ENCODE measurements around the gene BCCIP.

Gene BCCIP

GRCh38 chr10:125797424-125797823 is 25.9 kb upstream of the BCCIP start:
- no peak for DNase-seq (ENCODE audit: low read depth, low spot score)
- H3K27ac ChIP-seq = no peak overlapping the region

- no peak overlapping the region for H3K27ac ChIP-seq
- no peak for DNase-seq (ENCODE audit: low read depth, low spot score)
Measured at GRCh38 chr10:125797994-125798662, 25.2 kb upstream of the BCCIP start.

GRCh38 chr10:125799451-125800182 is 23.7 kb upstream of the BCCIP start:
- H3K27ac ChIP-seq = no peak overlapping the region
- no peak for DNase-seq (ENCODE audit: low read depth, low spot score)

- no peak overlapping the region for H3K27ac ChIP-seq
- DNase-seq (ENCODE audit: low read depth, low spot score) = no peak
Measured at GRCh38 chr10:125801574-125801973, 21.8 kb upstream of the BCCIP start.

DNA sequence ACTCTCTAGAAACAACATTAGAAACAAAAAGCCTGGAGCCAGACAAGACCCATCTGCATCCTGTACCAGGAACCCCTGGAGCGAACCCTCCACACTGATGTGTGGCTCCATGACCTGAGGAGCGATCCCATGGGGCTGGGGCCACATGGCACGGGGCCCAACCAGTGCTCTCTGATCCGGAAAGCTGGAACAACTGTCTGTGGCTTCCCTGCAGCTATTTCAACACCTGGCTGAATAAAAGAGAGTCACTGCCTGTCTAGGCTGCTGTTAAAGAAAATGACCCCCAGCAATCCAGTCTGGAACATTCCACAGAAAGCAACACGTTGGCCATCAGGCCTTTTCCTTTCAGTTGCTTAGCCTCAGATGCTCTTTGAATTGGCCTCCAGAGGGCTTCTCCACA is 21.2 kb upstream of the BCCIP start:
- H3K27ac ChIP-seq = no peak overlapping the region
- DNase-seq (ENCODE audit: low read depth, low spot score) = no peak

- no peak overlapping the region for H3K27ac ChIP-seq
- no peak for DNase-seq (ENCODE audit: low read depth, low spot score)
Measured at GRCh38 chr10:125802739-125803138, 20.6 kb upstream of the BCCIP start.

GRCh38 chr10:125808047-125808446 is 15.3 kb upstream of the BCCIP start:
- no peak overlapping the region for H3K27ac ChIP-seq
- DNase-seq (ENCODE audit: low read depth, low spot score) = no peak

DNA sequence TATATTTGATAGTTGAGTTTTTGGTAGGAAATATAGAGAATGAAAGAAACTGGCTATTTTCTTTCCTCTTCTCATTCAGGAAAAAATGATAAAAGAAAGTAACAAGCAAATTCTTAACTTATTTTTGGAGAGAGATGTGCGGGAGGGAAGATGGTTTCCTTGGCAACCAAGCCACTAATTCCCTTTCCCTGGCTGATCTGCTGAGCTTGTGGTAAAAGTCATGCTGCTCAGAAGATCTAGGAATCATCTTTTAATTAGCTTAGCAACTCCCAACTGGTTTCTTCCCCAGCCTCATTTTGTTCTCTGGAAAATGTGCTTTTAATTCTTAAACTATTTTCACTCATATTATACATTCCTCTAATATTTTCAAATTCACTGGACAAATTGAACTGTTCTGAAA is 12.1 kb upstream of the BCCIP start:
- no peak overlapping the region for H3K27ac ChIP-seq
- no peak for DNase-seq (ENCODE audit: low read depth, low spot score)

- DNase-seq (ENCODE audit: low read depth, low spot score) = no peak
- H3K27ac ChIP-seq = no peak overlapping the region
Measured at GRCh38 chr10:125812128-125812750, 11.1 kb upstream of the BCCIP start.

DNA sequence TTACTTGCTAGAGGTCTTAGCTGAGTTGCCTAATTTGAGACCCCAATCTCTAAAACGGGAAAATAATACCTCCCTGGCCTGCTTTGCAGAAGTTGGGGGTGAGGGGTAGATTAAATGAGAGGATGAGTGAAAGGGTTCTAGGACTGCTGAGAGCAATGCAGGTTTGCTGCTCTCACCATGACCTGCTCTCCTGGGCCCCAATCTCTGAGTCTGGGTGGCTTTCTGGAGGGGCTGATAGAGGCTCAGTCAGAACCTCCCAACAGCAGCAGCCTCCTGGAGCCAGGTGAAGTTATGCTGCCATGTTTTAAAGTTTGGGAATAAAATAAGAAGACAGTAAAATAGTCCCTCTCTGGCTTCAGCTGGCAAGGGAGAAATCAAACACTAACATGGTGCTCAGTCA is 7.6 kb upstream of the BCCIP start:
- H3K27ac ChIP-seq = no peak overlapping the region
- DNase-seq (ENCODE audit: low read depth, low spot score) = no peak

- no peak overlapping the region for H3K27ac ChIP-seq
- no peak for DNase-seq (ENCODE audit: low read depth, low spot score)
Measured at GRCh38 chr10:125816548-125816947, 6.8 kb upstream of the BCCIP start.

- DNase-seq (ENCODE audit: low read depth, low spot score) = no peak
- no peak overlapping the region for H3K27ac ChIP-seq
Measured at GRCh38 chr10:125817337-125817946, 5.9 kb upstream of the BCCIP start.

- no peak overlapping the region for H3K27ac ChIP-seq
- no peak for DNase-seq (ENCODE audit: low read depth, low spot score)
Measured at GRCh38 chr10:125820701-125821100, 2.6 kb upstream of the BCCIP start.

DNA sequence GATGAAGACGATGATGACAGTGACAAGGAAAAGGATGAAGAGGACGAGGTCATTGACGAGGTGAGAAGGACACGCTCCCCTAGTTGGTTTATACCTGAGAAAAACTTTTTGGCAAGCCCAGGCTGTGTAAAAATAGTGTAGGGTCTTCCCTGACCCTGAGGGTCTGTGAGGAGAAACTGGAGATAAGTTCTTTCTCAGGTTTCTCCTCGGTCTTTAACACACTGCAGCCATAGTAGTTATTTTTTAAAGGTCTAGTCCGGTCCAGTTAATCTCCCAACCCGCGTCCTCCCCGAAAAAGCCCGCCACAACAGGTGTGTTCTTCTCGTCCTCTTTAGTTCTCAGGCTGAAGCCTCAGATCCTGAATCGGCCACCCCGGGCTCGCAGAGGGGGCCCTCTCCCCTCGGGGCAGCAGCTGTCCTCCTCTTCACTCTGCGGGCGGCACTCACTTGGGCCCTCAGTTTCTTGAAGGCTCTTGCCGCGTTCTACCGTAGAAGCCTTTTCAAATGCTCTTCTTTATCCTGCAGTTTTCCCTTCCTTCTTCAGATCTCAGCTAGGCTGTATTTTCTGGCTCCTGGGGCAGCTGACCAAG is 411 bp downstream of the BCCIP start:
- no peak for DNase-seq (ENCODE audit: low read depth, low spot score)
- H3K27ac ChIP-seq = peak overlapping the region; percentile 70

DNA sequence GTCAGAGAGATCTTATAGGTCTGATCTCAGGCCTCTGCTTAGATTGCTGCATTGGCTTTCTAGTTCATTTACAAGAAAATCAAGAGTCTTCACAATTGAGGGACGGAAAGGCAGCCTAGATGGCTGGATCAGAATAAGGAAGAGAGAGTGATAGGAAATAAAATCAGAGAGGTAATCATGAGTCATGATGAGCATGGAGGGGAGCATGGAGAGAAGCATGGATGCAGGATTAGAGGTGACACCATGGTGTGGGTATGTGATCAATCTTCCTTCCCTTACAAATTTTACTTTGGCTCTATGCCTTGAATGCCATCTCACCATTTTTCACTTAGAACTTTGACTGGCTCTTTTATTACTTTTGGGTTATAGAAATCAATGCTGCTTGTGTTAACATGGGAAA is 1.4 kb downstream of the BCCIP start:
- peak; percentile 18 for DNase-seq (ENCODE audit: low read depth, low spot score)
- H3K27ac ChIP-seq = peak overlapping the region; percentile 70

DNA sequence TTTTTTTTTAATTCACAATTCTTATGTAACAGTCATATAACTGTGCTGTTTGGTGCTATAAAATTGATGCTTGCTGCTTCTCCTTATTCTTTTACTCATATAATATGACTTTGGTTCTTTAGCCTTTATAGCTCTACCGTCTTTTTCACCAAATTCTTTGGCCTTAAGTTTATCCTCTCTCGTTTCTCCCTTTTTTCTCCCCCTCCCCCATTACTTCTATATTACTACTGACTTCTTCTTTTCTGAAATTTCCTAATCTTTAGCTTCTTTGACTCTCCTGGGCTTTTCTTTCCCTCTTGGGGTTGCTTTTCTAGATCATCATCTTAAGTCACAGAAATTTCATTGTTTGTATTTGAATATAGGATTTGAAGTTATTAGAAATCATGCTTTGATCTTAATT is 3.8 kb downstream of the BCCIP start:
- DNase-seq (ENCODE audit: low read depth, low spot score) = no peak
- no peak overlapping the region for H3K27ac ChIP-seq

GRCh38 chr10:125828311-125828710 is 5.0 kb downstream of the BCCIP start:
- no peak overlapping the region for H3K27ac ChIP-seq
- DNase-seq (ENCODE audit: low read depth, low spot score) = no peak

DNA sequence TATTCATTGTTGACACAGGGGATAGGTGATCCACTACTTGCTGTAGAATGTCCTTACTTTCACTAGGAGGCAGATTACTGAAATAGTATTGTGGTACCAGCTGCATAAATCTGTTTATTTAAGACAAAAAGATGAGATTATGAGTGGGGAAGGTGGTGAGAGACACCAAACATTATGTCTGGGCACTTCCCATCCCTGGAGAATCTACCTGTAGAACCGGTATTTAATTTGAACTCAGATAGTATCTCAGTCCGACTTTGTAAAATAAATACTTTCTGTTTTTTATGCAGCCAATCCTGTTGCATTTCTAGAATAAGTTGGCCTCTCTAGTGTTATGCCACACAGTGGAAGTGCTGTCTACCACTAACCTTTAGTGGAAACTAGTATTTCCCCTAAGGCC is 13.4 kb downstream of the BCCIP start:
- no peak overlapping the region for H3K27ac ChIP-seq
- DNase-seq (ENCODE audit: low read depth, low spot score) = no peak

DNA sequence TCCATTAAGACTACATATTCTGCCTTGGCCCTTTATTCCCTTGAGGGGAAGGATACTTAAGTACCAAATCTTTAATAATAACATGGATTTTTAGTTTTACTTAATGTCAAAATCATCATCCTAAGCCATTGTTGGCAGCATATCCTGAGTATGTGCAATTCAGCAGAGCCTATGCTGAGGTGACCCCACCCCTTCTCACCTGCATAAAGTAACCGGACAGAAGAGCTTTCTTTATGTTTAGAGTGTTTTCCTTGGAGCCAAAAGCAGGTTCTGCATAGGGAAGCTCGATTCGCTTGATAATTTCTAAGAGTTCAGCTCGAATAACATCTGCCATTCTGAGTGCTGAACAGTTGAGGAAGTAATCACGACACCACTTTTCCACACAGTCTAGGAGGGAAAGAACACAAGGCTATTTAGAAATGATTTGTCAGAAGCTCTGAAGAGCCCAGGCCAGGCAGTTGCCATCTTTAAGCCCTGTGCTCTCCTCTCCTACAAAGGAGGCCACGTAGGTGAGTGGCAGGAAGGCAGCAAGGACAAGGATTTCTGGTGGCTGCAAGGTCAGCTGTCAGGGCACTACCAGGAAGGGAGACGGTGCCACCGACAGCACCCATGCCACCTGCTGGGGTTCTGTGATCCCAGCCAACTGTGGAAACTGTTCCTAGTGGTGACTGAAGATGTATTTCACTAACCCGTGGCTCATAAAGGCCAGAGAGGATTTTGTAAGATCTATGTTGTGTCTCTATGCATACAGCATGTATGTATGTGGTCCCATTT is 15.6 kb downstream of the BCCIP start:
- no peak overlapping the region for H3K27ac ChIP-seq
- DNase-seq (ENCODE audit: low read depth, low spot score) = no peak

DNA sequence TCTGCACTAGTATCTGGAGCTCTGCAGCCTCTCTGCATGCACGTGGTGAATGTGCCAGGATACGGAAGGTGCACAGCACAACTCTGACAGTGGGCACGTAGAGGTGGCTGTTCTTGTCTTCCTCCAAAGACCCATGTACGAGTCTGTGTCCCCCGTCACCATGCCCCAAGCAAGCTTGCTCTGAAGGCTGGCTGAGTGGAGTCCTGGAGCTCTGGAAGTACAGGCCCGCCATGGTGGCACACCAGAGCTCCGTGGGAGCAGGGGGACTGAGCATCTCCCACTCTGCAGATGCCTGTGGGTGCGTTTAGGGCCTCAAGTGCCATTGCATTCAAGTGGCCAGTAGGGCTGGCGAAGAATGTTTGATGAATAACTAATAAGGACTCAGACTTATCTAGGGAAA is 17.1 kb downstream of the BCCIP start:
- H3K27ac ChIP-seq = no peak overlapping the region
- no peak for DNase-seq (ENCODE audit: low read depth, low spot score)
